ENCODE data around the gene AUTS2. TPM values are rescaled to one million over a fixed set of nuclear protein-coding genes. Genes with fewer than 3 reads are reported as not detected.

AUTS2 gene
- total RNA-seq, 1 experiment from 2014 or later: 256 TPM

DNA sequence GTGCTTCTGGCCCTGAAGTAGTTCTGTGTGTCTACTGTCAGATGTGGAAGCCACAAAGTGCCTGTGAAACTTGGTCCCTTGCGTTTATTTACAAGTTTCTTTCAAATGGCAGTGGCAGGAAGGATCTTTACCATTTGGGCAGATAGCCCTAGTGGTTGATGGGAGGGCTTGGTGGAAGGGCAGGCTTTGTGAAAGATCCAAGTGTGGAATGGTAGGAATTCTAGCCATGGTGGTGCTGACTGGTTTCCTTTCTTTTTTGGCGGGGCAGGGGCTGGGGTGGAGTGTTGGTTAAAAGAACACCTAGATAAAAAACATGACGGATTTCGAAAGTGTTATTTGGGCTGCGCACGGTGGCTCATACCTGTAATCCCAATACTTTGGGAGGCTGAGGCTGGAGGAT lies 27.0 kb downstream of the AUTS2 start:
- no peak overlapping the region for H3K27ac Mint-ChIP-seq
- H3K4ac ChIP-seq (ENCODE audit: low read depth, low read length): no peak overlapping the region
- H3K27ac ChIP-seq (ENCODE audit: insufficient read length, low read depth, low read length): no peak overlapping the region
- H3K4me1 ChIP-seq (ENCODE audit: insufficient read depth, low read length): 0 out of 2 replicates have a peak, but pooled peaks cover 3% of the 10 kb centered on the region
- H2BK15ac ChIP-seq (ENCODE audit: low read depth, low read length): no peak overlapping the region
- H4K5ac ChIP-seq (ENCODE audit: insufficient read length, low read depth, low read length): no peak overlapping the region
- H3K18ac ChIP-seq (ENCODE audit: insufficient read length, low read depth, low read length): no peak overlapping the region
- no peak overlapping the region for H2BK12ac ChIP-seq (ENCODE audit: insufficient read length, low read depth, low read length)
- no peaks in the 10 kb centered on the region; a peak in 1 of 5 replicates for H3K9me3 Mint-ChIP-seq
- no peak overlapping the region for H3K56ac ChIP-seq (ENCODE audit: insufficient read length, low read depth, low read length)
- H3K9me3 ChIP-seq (ENCODE audit: control insufficient read depth, low read depth, low read length): no peaks in the 10 kb centered on the region
- peaks cover 97% of the 10 kb centered on the region for H3K27me3 Mint-ChIP-seq (ENCODE audit: low read depth)
- peak overlapping the region in 1 of 2 experiments; percentile 28; a peak in 1 of 5 replicates for H3K4me3 Mint-ChIP-seq
- no peak for TF ChIP-seq CTCF (conservative IDR thresholded peaks at IDR 0.05)
- H3T11ph ChIP-seq (ENCODE audit: low read length): no peak overlapping the region
- peaks cover 25 to 32% of the 10 kb centered on the region in 2 experiments for H3K4me1 Mint-ChIP-seq
- no peak overlapping the region for H2BK120ac ChIP-seq (ENCODE audit: low read depth, low read length, poor library complexity, severe bottlenecking)
- no peak overlapping the region for H2BK5ac ChIP-seq (ENCODE audit: insufficient read length, low read length)
- H3K79me1 ChIP-seq (ENCODE audit: insufficient read depth, low read depth, low read length, poor library complexity, severe bottlenecking): no peaks in the 10 kb centered on the region
- peaks cover 37% of the 10 kb centered on the region for H3K27me3 ChIP-seq (ENCODE audit: insufficient read depth, low read length)
- no peaks in the 10 kb centered on the region for H3K36me3 Mint-ChIP-seq (ENCODE audit: insufficient read depth in 1 of 3, low read depth in 3 of 3)
- no peaks in the 10 kb centered on the region for H4K20me1 ChIP-seq (ENCODE audit: control insufficient read depth, insufficient read depth, insufficient read length)
- DNase-seq: peak; percentile 54
- no peak overlapping the region for H4K91ac ChIP-seq (ENCODE audit: insufficient read length, low read depth, low read length)
- H4K8ac ChIP-seq (replicated peaks; ENCODE audit: insufficient read length, low read depth, low read length): no peak overlapping the region
- no peaks in the 10 kb centered on the region for H3K23me2 ChIP-seq (ENCODE audit: insufficient read length, low read depth, low read length, poor library complexity, severe bottlenecking)
- no peak overlapping the region for H3K4me2 ChIP-seq (ENCODE audit: insufficient read depth, insufficient read length, low read length)
- H3K79me2 ChIP-seq (ENCODE audit: insufficient read depth, low read length): no peaks in the 10 kb centered on the region
- no peak overlapping the region for H2AK5ac ChIP-seq (ENCODE audit: insufficient read length, low read length)
- no CpG with 5 or more reads among the region's 6 CpGs for WGBS (ENCODE audit: extremely low coverage, insufficient read length, low lambda C conversion rate)
- no peak overlapping the region for H3K23ac ChIP-seq (ENCODE audit: insufficient read length, low read depth, low read length)
- no peak overlapping the region for H2BK20ac ChIP-seq (ENCODE audit: low read depth, low read length, poor library complexity, severe bottlenecking)
- no peak overlapping the region for H3K9ac ChIP-seq (ENCODE audit: extremely low read depth, insufficient read length, low read length)
- no peak overlapping the region for H3K14ac ChIP-seq (ENCODE audit: insufficient read depth, low read length)
- H2AFZ ChIP-seq (ENCODE audit: low read length): no peak overlapping the region

Data from H9 (cell line).